ENCODE data around the gene CD72. TPM values are rescaled to one million over a fixed set of nuclear protein-coding genes. Genes with fewer than 3 reads are reported as not detected.

CD72 gene
- polyA plus RNA-seq, 3 donors: 1.6 to 6.8 (median 1.8) TPM

DNA sequence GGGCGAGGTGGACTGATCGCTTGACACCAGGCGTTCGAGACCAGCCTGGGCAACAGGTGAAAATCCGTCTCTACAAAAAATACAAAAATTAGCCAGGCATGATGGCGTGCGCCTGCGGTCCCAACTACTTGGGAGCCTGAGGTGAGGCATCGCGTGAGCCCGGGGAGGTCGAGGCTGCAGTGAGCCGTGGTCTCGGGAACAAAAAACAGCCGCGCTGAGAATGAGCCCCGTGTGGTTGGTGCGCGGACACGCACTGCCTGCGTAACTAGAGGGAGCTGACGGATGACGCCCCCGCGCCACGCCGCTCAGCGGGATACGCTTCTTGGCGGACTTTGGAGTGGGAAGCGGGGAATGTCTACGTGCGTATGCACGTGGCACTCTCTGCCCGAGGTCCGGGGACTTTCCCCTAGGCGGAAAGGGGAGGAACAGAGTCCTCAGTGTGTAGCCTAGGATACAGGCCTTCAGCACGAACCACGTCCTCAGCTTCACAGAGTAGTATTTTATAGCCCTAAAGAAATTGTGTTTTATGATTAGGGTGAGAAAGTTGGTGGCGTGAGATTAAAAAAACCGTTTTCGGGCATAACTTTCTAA is 39.4 kb upstream of the CD72 start, which contains the start of gene RMRP:
TSS of gene RMRP (minus strand) at position 474 of the 591 bp plus-strand sequence.
- Mint-ChIP-seq H3K9me3 (no peaks in the 10 kb centered on the region), H3K27ac (peak within 1 kb of the TSS; percentile 95 to 100 (median 98)), H3K4me1 (peaks cover 43% of the 10 kb centered on the region), H3K4me3 (peak within 1 kb of the TSS; percentile 87 to 90), H3K27me3 (ENCODE audit: low read depth in 3 of 3) (peaks cover 0 to 8% (median 5%) of the 10 kb centered on the region in 3 donors), H3K36me3 (peaks cover 19 to 22% of the 10 kb centered on the region in 2 donors)
- Histone ChIP-seq H3K36me3 (replicated peaks in 1 of 2; ENCODE audit: control insufficient read depth in 1 of 2, insufficient read depth in 2 of 2, low read length in 2 of 2) (peaks cover 10 to 14% of the 10 kb centered on the region in 2 donors), H3K79me2 (ENCODE audit: insufficient read depth, low read length) (peaks cover 14% of the 10 kb centered on the region), H3K4me3 (replicated peaks in 1 of 3; ENCODE audit: low read depth in 2 of 3, low read length in 3 of 3) (peak within 1 kb of the TSS; percentile 83 to 94 (median 88)), H3K4me1 (ENCODE audit: control insufficient read depth in 1 of 2, insufficient read depth in 2 of 2, low read length in 2 of 2) (peaks cover 29 to 43% of the 10 kb centered on the region in 2 donors), H2AFZ (ENCODE audit: insufficient read depth, low read depth, low read length, poor library complexity, severe bottlenecking) (peak within 1 kb of the TSS; percentile 90), H3K27me3 (ENCODE audit: control insufficient read depth in 2 of 2, insufficient read depth in 2 of 2, low read length in 2 of 2) (no peaks in the 10 kb centered on the region), H3K9ac (ENCODE audit: insufficient read depth, low read length, poor library complexity, severe bottlenecking) (peak within 1 kb of the TSS; percentile 88), H3K4me2 (replicated peaks; ENCODE audit: extremely low read depth, low read length, poor library complexity, severe bottlenecking) (peak within 1 kb of the TSS; percentile 92), H3K27ac (ENCODE audit: low read depth in 1 of 2, low read length in 2 of 2) (peak within 1 kb of the TSS; percentile 85 to 98), H4K20me1 (ENCODE audit: insufficient read depth, low read length) (no peaks in the 10 kb centered on the region), H3K9me3 (replicated peaks in 1 of 2; ENCODE audit: control insufficient read depth in 1 of 2, insufficient read depth in 1 of 2, low read length in 2 of 2) (no peaks in the 10 kb centered on the region)
- WGBS (ENCODE audit: insufficient coverage): under 1% methylated on average over 30 of the region's 42 CpGs
- peak; percentile 94 to 99 (median 95) for DNase-seq
- TF ChIP-seq, protein P1, sequence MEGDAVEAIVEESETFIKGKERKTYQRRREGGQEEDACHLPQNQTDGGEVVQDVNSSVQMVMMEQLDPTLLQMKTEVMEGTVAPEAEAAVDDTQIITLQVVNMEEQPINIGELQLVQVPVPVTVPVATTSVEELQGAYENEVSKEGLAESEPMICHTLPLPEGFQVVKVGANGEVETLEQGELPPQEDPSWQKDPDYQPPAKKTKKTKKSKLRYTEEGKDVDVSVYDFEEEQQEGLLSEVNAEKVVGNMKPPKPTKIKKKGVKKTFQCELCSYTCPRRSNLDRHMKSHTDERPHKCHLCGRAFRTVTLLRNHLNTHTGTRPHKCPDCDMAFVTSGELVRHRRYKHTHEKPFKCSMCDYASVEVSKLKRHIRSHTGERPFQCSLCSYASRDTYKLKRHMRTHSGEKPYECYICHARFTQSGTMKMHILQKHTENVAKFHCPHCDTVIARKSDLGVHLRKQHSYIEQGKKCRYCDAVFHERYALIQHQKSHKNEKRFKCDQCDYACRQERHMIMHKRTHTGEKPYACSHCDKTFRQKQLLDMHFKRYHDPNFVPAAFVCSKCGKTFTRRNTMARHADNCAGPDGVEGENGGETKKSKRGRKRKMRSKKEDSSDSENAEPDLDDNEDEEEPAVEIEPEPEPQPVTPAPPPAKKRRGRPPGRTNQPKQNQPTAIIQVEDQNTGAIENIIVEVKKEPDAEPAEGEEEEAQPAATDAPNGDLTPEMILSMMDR (IDR thresholded peaks at IDR 0.05): no peak
- intact Hi-C loops (cut with micrococcal nuclease): loop anchor here (1.0 to 5.0 kb wide), 6 partner anchors 11 to 545 kb away; partner anchors contain the start of genes CREB3 (in 1 of the 2), TESK1 (in 1 of the 2) and TLN1 (in 1 of the 2)

DNA sequence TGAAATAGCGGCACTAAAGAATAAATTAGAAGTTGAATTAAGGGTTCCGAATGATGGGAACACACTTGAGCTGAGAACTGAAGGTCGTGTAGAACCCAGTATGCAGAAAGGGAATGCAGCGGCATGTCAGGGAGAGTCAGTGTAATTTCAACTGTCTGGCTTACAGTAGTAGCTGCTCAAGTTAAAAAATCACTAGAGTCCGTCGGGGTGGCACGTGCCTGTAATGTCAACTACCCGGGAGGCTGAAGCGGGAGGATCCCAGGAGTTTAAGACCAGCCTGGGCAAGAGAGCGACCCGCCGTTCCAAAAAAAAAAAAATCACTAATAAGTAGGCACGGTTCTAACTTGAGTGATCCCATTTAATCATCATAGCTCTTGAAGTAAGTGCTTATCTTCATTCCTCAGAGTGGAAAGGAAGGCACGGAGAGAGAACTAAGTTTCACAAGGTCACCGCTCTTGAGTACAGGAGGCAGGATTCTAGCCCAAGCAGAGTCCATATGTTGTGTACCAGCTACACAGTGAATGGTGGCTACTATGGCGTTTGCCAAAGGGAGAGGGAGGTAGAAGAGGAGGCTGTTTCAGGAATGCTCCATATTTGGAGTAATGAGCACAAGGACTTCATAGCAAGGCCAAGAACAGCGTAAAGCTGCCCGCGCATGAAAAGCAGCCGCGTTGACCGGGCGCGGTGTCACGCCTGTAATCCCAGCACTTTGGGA is 38.8 kb upstream of the CD72 start:
- 36% methylated on average over 20 of the region's 25 CpGs for WGBS (ENCODE audit: insufficient coverage)
- TF ChIP-seq, protein P1 (IDR thresholded peaks at IDR 0.05): no peak
- intact Hi-C loops (cut with micrococcal nuclease): loop anchor here (1.0 to 5.0 kb wide), 6 partner anchors 11 to 545 kb away; partner anchors contain the start of genes CREB3 (in 1 of the 2), TESK1 (in 1 of the 2) and TLN1 (in 1 of the 2)
- Histone ChIP-seq H3K4me3 (replicated peaks in 1 of 3; ENCODE audit: low read depth in 2 of 3, low read length in 3 of 3) (peak overlapping the region; percentile 83 to 94 (median 88)), H3K9me3 (replicated peaks in 1 of 2; ENCODE audit: control insufficient read depth in 1 of 2, insufficient read depth in 1 of 2, low read length in 2 of 2) (no peaks in the 10 kb centered on the region), H3K36me3 (replicated peaks in 1 of 2; ENCODE audit: control insufficient read depth in 1 of 2, insufficient read depth in 2 of 2, low read length in 2 of 2) (peaks cover 10 to 14% of the 10 kb centered on the region in 2 donors), H3K4me2 (replicated peaks; ENCODE audit: extremely low read depth, low read length, poor library complexity, severe bottlenecking) (peak overlapping the region; percentile 92), H4K20me1 (ENCODE audit: insufficient read depth, low read length) (no peaks in the 10 kb centered on the region), H3K27me3 (ENCODE audit: control insufficient read depth in 2 of 2, insufficient read depth in 2 of 2, low read length in 2 of 2) (no peaks in the 10 kb centered on the region), H3K79me2 (ENCODE audit: insufficient read depth, low read length) (peaks cover 10% of the 10 kb centered on the region), H3K9ac (ENCODE audit: insufficient read depth, low read length, poor library complexity, severe bottlenecking) (peak overlapping the region; percentile 88), H3K4me1 (ENCODE audit: control insufficient read depth in 1 of 2, insufficient read depth in 2 of 2, low read length in 2 of 2) (peaks cover 35 to 43% of the 10 kb centered on the region in 2 donors), H3K27ac (ENCODE audit: low read depth in 1 of 2, low read length in 2 of 2) (peak overlapping the region; percentile 85 to 98), H2AFZ (ENCODE audit: insufficient read depth, low read depth, low read length, poor library complexity, severe bottlenecking) (peak overlapping the region; percentile 90)
- H3K27me3 Mint-ChIP-seq (ENCODE audit: low read depth in 3 of 3): peaks cover 0 to 8% (median 5%) of the 10 kb centered on the region in 3 donors
- H3K4me1 Mint-ChIP-seq: peaks cover 40% of the 10 kb centered on the region
- peak overlapping the region; percentile 95 to 100 (median 98) for H3K27ac Mint-ChIP-seq
- H3K4me3 Mint-ChIP-seq: peak overlapping the region; percentile 87 to 90
- H3K9me3 Mint-ChIP-seq: no peaks in the 10 kb centered on the region
- DNase-seq: no peak
- H3K36me3 Mint-ChIP-seq: peaks cover 18 to 19% of the 10 kb centered on the region in 2 donors
